A549 (cell line): ENCODE measurements around the gene ZNF532. TPM values are rescaled to one million over a fixed set of nuclear protein-coding genes. Genes with fewer than 3 reads are reported as not detected.

Experiments
- ATAC-seq, 2 experiments: fragments of 200-7000 bp in 1 of 2; fragments of >200 bp in 1 of 2; cut with Nextera tagmentation in 1 of 2; cut with Tn5 transposase in 1 of 2; 3 replicates each; pipeline versions ENCODE4 v1.8.0 to v1.9.1; 2018 to 2020; ENCODE audit warnings: mild to moderate bottlenecking in 1 of 2, moderate library complexity in 1 of 2
- CTCF ChIA-PET: fragments of 300-600 bp; sonication (Branson Sonifier 250); formaldehyde crosslinking; extraction: SDS; loops from one replicate; lab custom pipeline; 2021; ENCODE audit warnings: antibody characterized with exemption, inconsistent platforms; lab: Yijun Ruan, JAX
- POLR2A ChIA-PET: fragments of 350-600 bp; formaldehyde crosslinking; extraction: SDS; loops from one replicate; lab custom pipeline; 2021; ENCODE audit warnings: antibody characterized with exemption, inconsistent platforms; lab: Yijun Ruan, JAX
- DNase-seq, 2 experiments: peaks; one replicate each; pipeline versions ENCODE4 v3.0.0 to v3.0.0-alpha.2; 2011 to 2016; ENCODE audit warnings: low read depth in 1 of 2, low spot score in 1 of 2
- FAIRE-seq: peaks from 2 replicates; lab custom pipeline; 2011; peaks lifted over from hg19 to GRCh38; lab: Jason Lieb, UNC
- H3K27ac ChIP-seq, 2 experiments: fragments of >200 bp; sonication (Bioruptor Twin); formaldehyde crosslinking; 3 replicates each; pipeline ENCODE4 v1.5.1; 2016 to 2017
- H3K4me1 ChIP-seq: fragments of >200 bp; sonication (Bioruptor Twin); formaldehyde crosslinking; 3 replicates; pipeline ENCODE4 v1.6.1; 2016
- H3K4me2 ChIP-seq: fragments of >200 bp; sonication (Bioruptor Twin); formaldehyde crosslinking; 3 replicates; pipeline ENCODE4 v1.6.1; 2016
- H3K4me3 ChIP-seq: fragments of >200 bp; sonication (Bioruptor Twin); formaldehyde crosslinking; 3 replicates; pipeline ENCODE4 v1.5.1; 2016
- H3K9me3 ChIP-seq: fragments of >200 bp; sonication (Bioruptor Twin); formaldehyde crosslinking; 3 replicates; pipeline ENCODE4 v1.6.1; 2016
- CBX8 ChIP-seq: fragments of 200-600 bp; sonication (generic); IDR thresholded peaks from 2 replicates; pipeline ENCODE4 v1.6.1; 2016
- ESRRA ChIP-seq: fragments of 150-350 bp; IDR thresholded peaks from 2 replicates; pipeline ENCODE4 v1.6.1; 2014; ENCODE audit warnings: mild to moderate bottlenecking, low read length, borderline replicate concordance
- GATA3 ChIP-seq: IDR thresholded peaks from 2 replicates; pipeline ENCODE4 v1.6.1; 2012; ENCODE audit warnings: borderline replicate concordance
- HDAC2 ChIP-seq: fragments of 200-600 bp; sonication (generic); IDR thresholded peaks from 2 replicates; pipeline ENCODE4 v1.6.1; 2016
- HEYL ChIP-seq: fragments of 250-450 bp; sonication (Bioruptor Pico); IDR thresholded peaks from 2 replicates; pipeline ENCODE4 v1.8.0; 2021; ENCODE audit warnings: mild to moderate bottlenecking, moderate library complexity
- HOXA7 ChIP-seq: fragments of 250-450 bp; sonication (Bioruptor Pico); IDR thresholded peaks from 2 replicates; pipeline ENCODE4 v1.5.0; 2020; ENCODE audit warnings: mild to moderate bottlenecking, moderate library complexity
- JUN ChIP-seq, 2 experiments: fragments of >200 bp; sonication (Bioruptor Twin); formaldehyde crosslinking; IDR thresholded peaks; 2 replicates in 1 of 2; 3 replicates in 1 of 2; pipeline ENCODE4 v1.6.1; 2016 to 2017
- JUNB ChIP-seq: fragments of >200 bp; sonication (Bioruptor Twin); formaldehyde crosslinking; IDR thresholded peaks from 2 replicates; pipeline ENCODE4 v1.6.1; 2016
- MYC ChIP-seq: IDR thresholded peaks from 2 replicates; pipeline ENCODE4 v1.6.1; 2012; ENCODE audit warnings: mild to moderate bottlenecking, inconsistent platforms, low read length, improper control_type of control experiment, borderline replicate concordance
- NPAS2 ChIP-seq: fragments of 250-450 bp; sonication (Bioruptor Pico); IDR thresholded peaks from 2 replicates; pipeline ENCODE4 v1.8.0; 2022; ENCODE audit warnings: mild to moderate bottlenecking, moderate library complexity, borderline replicate concordance
- RAD21 ChIP-seq, 2 experiments: fragments of >200 bp in 1 of 2; sonication (Bioruptor Twin) in 1 of 2; formaldehyde crosslinking in 1 of 2; IDR thresholded peaks in 1 of 2; conservative IDR thresholded peaks in 1 of 2; 2 replicates in 1 of 2; 3 replicates in 1 of 2; pipeline ENCODE4 v1.6.1; 2012 to 2018; ENCODE audit warnings: inconsistent platforms in 1 of 2
- RARB ChIP-seq: fragments of 250-450 bp; sonication (Bioruptor Pico); IDR thresholded peaks from 2 replicates; pipeline ENCODE4 v1.8.0; 2021; ENCODE audit warnings: mild to moderate bottlenecking, moderate library complexity
- TP53 ChIP-seq: fragments of 250-450 bp; sonication (Bioruptor Pico); IDR thresholded peaks from 2 replicates; pipeline ENCODE4 v1.5.0; 2021; ENCODE audit warnings: mild to moderate bottlenecking, moderate library complexity
- ZSCAN20 ChIP-seq: fragments of 250-450 bp; sonication (Bioruptor Pico); IDR thresholded peaks from 2 replicates; pipeline ENCODE4 v1.8.0; 2022; ENCODE audit warnings: mild to moderate bottlenecking, moderate library complexity
- WGBS: methylation state at CpG from one replicate; pipeline ENCODE4 v1.1.6; 2017; ENCODE audit errors: missing lambda C conversion rate; 5-methylcytosine and 5-hydroxymethylcytosine counted together
- polyA plus RNA-seq, 4 experiments: library from polyadenylated mRNA; depleted of rRNA in 3 of 4; stranded (reverse); fragments of >200 nt; fragmentation: RNase III in 1 of 4; extraction: RNeasy Plus Mini Kit Qiagen cat#74134 plus additional on column Dnase treatment in 1 of 4; gene quantifications; 2 replicates in 3 of 4; 3 replicates in 1 of 4; pipeline ENCODE4 v1.2.3, GENCODE V29; 2011 to 2017
- TF ChIP-seq, protein P1 (sequence below): fragments of 250-450 bp; sonication (Bioruptor Pico); IDR thresholded peaks from 2 replicates; pipeline ENCODE4 v1.5.0; 2021; ENCODE audit warnings: mild to moderate bottlenecking, moderate library complexity, borderline replicate concordance
- TF ChIP-seq, protein P2 (sequence below): fragments of >200 bp; sonication (Bioruptor Twin); formaldehyde crosslinking; IDR thresholded peaks from 3 replicates; pipeline ENCODE4 v1.5.1; 2016
- TF ChIP-seq, protein P3 (sequence below): fragments of >200 bp; sonication (Bioruptor Twin); formaldehyde crosslinking; IDR thresholded peaks from 2 replicates; pipeline ENCODE4 v1.6.1; 2016
- TF ChIP-seq, protein P4 (sequence below): fragments of >200 bp; sonication (Bioruptor Twin); formaldehyde crosslinking; IDR thresholded peaks from 3 replicates; pipeline ENCODE4 v1.6.1; 2016

The ZNF532 gene
- polyA plus RNA-seq, 2 of the 4 experiments (the other 2 are of a cell fraction): 26.8 to 64.6 TPM

DNA sequence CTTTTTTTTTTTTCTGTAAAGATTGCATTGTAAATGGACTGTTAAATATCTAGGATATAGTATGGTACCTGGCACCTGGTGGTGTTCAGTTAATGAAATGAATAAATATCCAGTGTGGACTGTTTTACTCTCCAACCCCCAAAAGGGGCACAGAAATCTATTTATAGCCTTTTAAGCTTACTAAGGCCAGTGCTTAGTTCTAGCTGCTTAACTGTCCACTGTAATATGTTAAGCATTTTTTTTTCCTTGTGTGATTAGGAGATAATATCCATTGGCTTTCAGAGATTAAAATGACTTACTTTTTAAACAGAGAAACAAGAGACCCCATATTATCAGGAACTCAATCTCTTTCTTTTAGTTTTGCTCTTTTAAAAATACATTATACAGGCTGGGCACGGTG is 84.4 kb downstream of the ZNF532 start:
- 0 out of 6 replicates have a peak overlapping the region, but pooled peaks of 1 of the 2 experiments have one; percentile 31 for H3K27ac ChIP-seq
- peaks cover 55% of the 10 kb centered on the region for H3K4me1 ChIP-seq
- 92% methylated on average over 1 of the region's 1 CpG for WGBS
- H3K9me3 ChIP-seq: no peaks in the 10 kb centered on the region
- CTCF ChIA-PET: interaction anchor here (0.9 to 1.2 kb wide), 3 partner anchors 19 to 167 kb away, joined by 3 read pairs; no protein-coding TSS in a partner anchor
- TF ChIP-seq HOXA7 (CRISPR knock-in tag) (no peak), ESRRA (no peak), TP53 (CRISPR knock-in tag) (no peak), HDAC2 (no peak), JUNB (no peak), RAD21 (conservative IDR thresholded peaks at IDR 0.05 in 1 of 2, IDR thresholded peaks at IDR 0.05 in 1 of 2) (no peak), MYC (no peak), HEYL (CRISPR knock-in tag) (no peak), GATA3 (no peak), ZSCAN20 (no peak), JUN (IDR thresholded peaks at IDR 0.05) (no peak), RARB (CRISPR knock-in tag) (no peak), NPAS2 (CRISPR knock-in tag) (no peak)
- TF ChIP-seq, protein P1, sequence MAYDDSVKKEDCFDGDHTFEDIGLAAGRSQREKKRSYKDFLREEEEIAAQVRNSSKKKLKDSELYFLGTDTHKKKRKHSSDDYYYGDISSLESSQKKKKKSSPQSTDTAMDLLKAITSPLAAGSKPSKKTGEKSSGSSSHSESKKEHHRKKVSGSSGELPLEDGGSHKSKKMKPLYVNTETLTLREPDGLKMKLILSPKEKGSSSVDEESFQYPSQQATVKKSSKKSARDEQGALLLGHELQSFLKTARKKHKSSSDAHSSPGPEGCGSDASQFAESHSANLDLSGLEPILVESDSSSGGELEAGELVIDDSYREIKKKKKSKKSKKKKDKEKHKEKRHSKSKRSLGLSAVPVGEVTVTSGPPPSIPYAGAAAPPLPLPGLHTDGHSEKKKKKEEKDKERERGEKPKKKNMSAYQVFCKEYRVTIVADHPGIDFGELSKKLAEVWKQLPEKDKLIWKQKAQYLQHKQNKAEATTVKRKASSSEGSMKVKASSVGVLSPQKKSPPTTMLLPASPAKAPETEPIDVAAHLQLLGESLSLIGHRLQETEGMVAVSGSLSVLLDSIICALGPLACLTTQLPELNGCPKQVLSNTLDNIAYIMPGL (CRISPR knock-in tag): no peak
- TF ChIP-seq, protein P2, sequence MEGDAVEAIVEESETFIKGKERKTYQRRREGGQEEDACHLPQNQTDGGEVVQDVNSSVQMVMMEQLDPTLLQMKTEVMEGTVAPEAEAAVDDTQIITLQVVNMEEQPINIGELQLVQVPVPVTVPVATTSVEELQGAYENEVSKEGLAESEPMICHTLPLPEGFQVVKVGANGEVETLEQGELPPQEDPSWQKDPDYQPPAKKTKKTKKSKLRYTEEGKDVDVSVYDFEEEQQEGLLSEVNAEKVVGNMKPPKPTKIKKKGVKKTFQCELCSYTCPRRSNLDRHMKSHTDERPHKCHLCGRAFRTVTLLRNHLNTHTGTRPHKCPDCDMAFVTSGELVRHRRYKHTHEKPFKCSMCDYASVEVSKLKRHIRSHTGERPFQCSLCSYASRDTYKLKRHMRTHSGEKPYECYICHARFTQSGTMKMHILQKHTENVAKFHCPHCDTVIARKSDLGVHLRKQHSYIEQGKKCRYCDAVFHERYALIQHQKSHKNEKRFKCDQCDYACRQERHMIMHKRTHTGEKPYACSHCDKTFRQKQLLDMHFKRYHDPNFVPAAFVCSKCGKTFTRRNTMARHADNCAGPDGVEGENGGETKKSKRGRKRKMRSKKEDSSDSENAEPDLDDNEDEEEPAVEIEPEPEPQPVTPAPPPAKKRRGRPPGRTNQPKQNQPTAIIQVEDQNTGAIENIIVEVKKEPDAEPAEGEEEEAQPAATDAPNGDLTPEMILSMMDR: no peak
- TF ChIP-seq, protein P3, sequence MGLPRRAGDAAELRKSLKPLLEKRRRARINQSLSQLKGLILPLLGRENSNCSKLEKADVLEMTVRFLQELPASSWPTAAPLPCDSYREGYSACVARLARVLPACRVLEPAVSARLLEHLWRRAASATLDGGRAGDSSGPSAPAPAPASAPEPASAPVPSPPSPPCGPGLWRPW: no peak
- TF ChIP-seq, protein P4, sequence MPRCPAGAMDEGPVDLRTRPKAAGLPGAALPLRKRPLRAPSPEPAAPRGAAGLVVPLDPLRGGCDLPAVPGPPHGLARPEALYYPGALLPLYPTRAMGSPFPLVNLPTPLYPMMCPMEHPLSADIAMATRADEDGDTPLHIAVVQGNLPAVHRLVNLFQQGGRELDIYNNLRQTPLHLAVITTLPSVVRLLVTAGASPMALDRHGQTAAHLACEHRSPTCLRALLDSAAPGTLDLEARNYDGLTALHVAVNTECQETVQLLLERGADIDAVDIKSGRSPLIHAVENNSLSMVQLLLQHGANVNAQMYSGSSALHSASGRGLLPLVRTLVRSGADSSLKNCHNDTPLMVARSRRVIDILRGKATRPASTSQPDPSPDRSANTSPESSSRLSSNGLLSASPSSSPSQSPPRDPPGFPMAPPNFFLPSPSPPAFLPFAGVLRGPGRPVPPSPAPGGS: no peak
- ATAC-seq (no peak), DNase-seq (no peak), FAIRE-seq (no peak)
- no peak overlapping the region for H3K4me2 ChIP-seq
- POLR2A ChIA-PET: no interaction called here
- H3K4me3 ChIP-seq: no peak overlapping the region

DNA sequence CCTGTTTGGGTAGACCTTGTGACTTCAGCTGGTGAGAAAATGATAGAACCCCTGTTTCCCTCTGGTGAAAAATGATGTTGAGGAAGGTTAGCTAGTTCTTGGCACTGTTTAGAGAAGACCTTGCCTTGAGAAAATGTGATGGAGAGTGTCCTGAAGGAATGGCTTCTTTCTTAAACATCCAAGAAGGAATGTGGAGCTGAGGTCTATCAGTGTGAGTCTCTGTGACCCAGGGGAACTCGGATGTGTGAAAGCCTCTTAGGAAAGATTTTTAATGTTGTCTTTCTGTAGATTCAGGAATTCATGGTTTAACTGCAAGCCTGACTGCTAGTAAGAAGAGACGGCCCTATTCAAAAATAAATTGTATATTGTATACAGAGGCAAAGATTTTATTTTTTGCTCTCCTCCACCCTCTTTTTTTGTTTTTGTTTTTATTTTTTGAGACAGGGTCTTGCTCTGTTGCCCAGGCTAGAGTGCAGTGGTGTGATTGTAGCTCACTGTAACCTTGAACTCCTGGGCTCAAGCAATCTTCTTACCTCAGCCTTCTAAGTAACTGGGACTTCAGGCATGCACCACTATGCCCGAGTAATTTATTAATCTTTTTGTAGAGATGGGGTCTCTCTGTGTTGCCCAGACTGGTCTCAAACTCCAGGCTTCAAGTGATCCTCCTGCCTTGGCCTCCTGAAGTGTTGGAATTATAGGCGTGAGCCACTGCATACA is 87.5 kb downstream of the ZNF532 start:
- Histone ChIP-seq H3K4me2 (peak overlapping the region; percentile 74), H3K9me3 (no peaks in the 10 kb centered on the region), H3K4me1 (peaks cover 73% of the 10 kb centered on the region), H3K27ac (peak overlapping the region; percentile 76 to 88), H3K4me3 (no peak overlapping the region)
- FAIRE-seq (no peak), DNase-seq (no peak), ATAC-seq (peak in 1 of 2 experiments; percentile 50; a peak in 3 of 6 replicates)
- POLR2A ChIA-PET: interaction anchor here (1.1 kb wide), 1 partner anchor 9 kb away, joined by 3 read pairs; no protein-coding TSS in a partner anchor
- WGBS: 35% methylated on average over 4 of the region's 4 CpGs
- CTCF ChIA-PET: interaction anchor here (2.4 kb wide), 1 partner anchor 119 kb away, joined by 10 read pairs; no protein-coding TSS in a partner anchor
- TF ChIP-seq GATA3 (no peak), CBX8 (no peak)
